Panc1 (cell line): ENCODE measurements around the gene OLAH. TPM values are rescaled to one million over a fixed set of nuclear protein-coding genes. Genes with fewer than 3 reads are reported as not detected.

Source experiments
- ATAC-seq: fragments of 200-7000 bp; cut with Tn5 transposase; 2 replicates; pipeline ENCODE4 v1.9.1; 2020; ENCODE audit warnings: mild to moderate bottlenecking, moderate library complexity
- BruUV-seq: library from RNA; stranded (reverse); fragments of 400-500 nt; replicated peaks from 2 replicates; lab custom pipeline; 2021; lab: Mats Ljungman, UMichigan
- CTCF ChIA-PET: fragments of 300-600 bp; sonication (Branson Sonifier 250); formaldehyde crosslinking; loops from one replicate; lab custom pipeline; 2022; ENCODE audit warnings: antibody characterized with exemption; lab: Charles Lee
- POLR2A ChIA-PET: fragments of 300-600 bp; sonication (Branson Sonifier 250); formaldehyde crosslinking; loops from one replicate; lab custom pipeline; 2022; ENCODE audit warnings: antibody characterized with exemption; lab: Charles Lee
- DNase-seq: peaks from one replicate; pipeline ENCODE4 v3.0.0-alpha.2; 2010; ENCODE audit warnings: low read depth, low spot score
- H3K27ac ChIP-seq: 2 replicates; pipeline ENCODE4 v1.5.1; 2011; ENCODE audit warnings: mild to moderate bottlenecking, low read length, inconsistent platforms
- H3K27me3 ChIP-seq: fragments of 200-500 bp; sonication (Bioruptor generic); 2 replicates; pipeline ENCODE4 v1.6.0; 2014; ENCODE audit warnings: low read length, inconsistent platforms; ENCODE audit not compliant: control insufficient read depth, insufficient read depth
- H3K36me3 ChIP-seq: fragments of 200-500 bp; sonication (Bioruptor generic); 2 replicates; pipeline ENCODE4 v1.5.1; 2014; ENCODE audit warnings: inconsistent platforms, mild to moderate bottlenecking, low read length, moderate library complexity; ENCODE audit not compliant: control insufficient read depth, insufficient read depth
- H3K4me1 ChIP-seq: 2 replicates; pipeline ENCODE4 v1.5.1; 2011; ENCODE audit warnings: inconsistent platforms, mild to moderate bottlenecking, low read length, moderate library complexity; ENCODE audit not compliant: control insufficient read depth, insufficient read depth
- H3K4me3 ChIP-seq, 2 experiments: 2 replicates each; pipeline ENCODE4 v1.5.1; 2011 to 2012; ENCODE audit warnings: low read depth in 2 of 2, low read length in 2 of 2, mild to moderate bottlenecking in 2 of 2, inconsistent platforms in 1 of 2, moderate library complexity in 1 of 2
- H3K9me3 ChIP-seq: fragments of 200-500 bp; sonication (Bioruptor generic); 2 replicates; pipeline ENCODE4 v1.5.1; 2014; ENCODE audit warnings: low read depth, mild to moderate bottlenecking, inconsistent platforms, low read length, moderate library complexity; ENCODE audit not compliant: control insufficient read depth, insufficient read depth
- CTCF ChIP-seq: fragments of 450-650 bp; IDR thresholded peaks from 2 replicates; pipeline ENCODE4 v1.5.1; 2017; ENCODE audit warnings: mild to moderate bottlenecking
- POLR2AphosphoS5 ChIP-seq: IDR thresholded peaks from 2 replicates; pipeline ENCODE4 v1.6.1; 2012; ENCODE audit warnings: mild to moderate bottlenecking, low read depth, low read length, moderate library complexity
- REST ChIP-seq, 2 experiments: IDR thresholded peaks; 2 replicates each; pipeline ENCODE4 v1.6.1; 2011 to 2012; ENCODE audit warnings: low read depth in 2 of 2, control low read depth in 1 of 2, low read length in 1 of 2, mild to moderate bottlenecking in 1 of 2, moderate library complexity in 1 of 2; ENCODE audit not compliant: insufficient read depth in 1 of 2
- SIN3A ChIP-seq: IDR thresholded peaks from 2 replicates; pipeline ENCODE4 v1.6.1; 2012; ENCODE audit warnings: low read depth, mild to moderate bottlenecking, low read length, moderate library complexity, borderline replicate concordance; ENCODE audit not compliant: insufficient read depth
- TCF7L2 ChIP-seq: IDR thresholded peaks from 2 replicates; pipeline ENCODE4 v1.6.1; 2011; ENCODE audit warnings: mild to moderate bottlenecking, low read depth, low read length, inconsistent platforms
- in situ Hi-C: cut with HindIII; loops from 2 replicates; pipeline ENCODE4 v1.10.0; 2016; ENCODE audit warnings: low sequenced_read_pairs, low pct_unique_long_range_greater_than_20kb
- intact Hi-C: fragments of 100-400 bp; cut with micrococcal nuclease; formaldehyde crosslinking; loops from one replicate; pipeline ENCODE4 v1.10.0; 2022; ENCODE audit not compliant: unreplicated experiment
- total RNA-seq: library from RNA; stranded (reverse); gene quantifications from one replicate; pipeline ENCODE4 v1.2.1, GENCODE V29; 2021; ENCODE audit not compliant: unreplicated experiment

OLAH gene
- total RNA-seq, 1 experiment from 2014 or later: not detected

DNA sequence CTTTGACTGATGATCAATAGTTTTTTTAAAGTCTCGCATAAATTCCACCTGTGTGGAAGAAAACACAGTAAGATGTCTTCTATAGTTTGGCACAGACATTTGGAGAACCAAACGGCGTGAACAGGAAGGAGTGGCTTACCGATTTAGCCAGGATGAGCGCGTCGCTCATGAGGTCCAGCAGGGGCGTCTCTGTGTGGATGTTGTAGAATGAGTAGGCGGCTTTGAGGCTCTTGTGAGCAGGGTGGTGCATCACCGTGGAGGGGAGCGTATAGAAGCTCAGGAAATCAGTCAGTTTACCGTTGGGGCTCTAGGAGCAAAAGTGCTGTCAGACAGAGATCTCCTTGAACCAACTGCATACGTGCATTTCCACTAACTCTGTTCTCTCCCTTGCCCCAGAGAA, 68.9 kb downstream of the OLAH start:
- H3K27ac ChIP-seq: no peak overlapping the region
- CTCF ChIA-PET: no interaction called here
- TF ChIP-seq TCF7L2: no peak
- no peak for TF ChIP-seq CTCF
- H3K4me1 ChIP-seq: no peaks in the 10 kb centered on the region
- no TSS peak for BruUV-seq
- H3K9me3 ChIP-seq: no peaks in the 10 kb centered on the region
- intact Hi-C loops: no loop called here
- no peak for ATAC-seq
- H3K36me3 ChIP-seq: no peaks in the 10 kb centered on the region; the same call in 1 of the 2 replicates
- H3K27me3 ChIP-seq: no peaks in the 10 kb centered on the region
- in situ Hi-C loops: no loop called here
- POLR2A ChIA-PET: no interaction called here
- no peak for DNase-seq
- H3K4me3 ChIP-seq: no peak overlapping the region

- ChIA-PET CTCF (no interaction called here), POLR2A (no interaction called here)
- Histone ChIP-seq H3K9me3 (no peaks in the 10 kb centered on the region), H3K4me3 (no peak overlapping the region), H3K27me3 (no peaks in the 10 kb centered on the region), H3K4me1 (no peaks in the 10 kb centered on the region), H3K27ac (no peak overlapping the region), H3K36me3 (no peaks in the 10 kb centered on the region; the same call in 1 of the 2 replicates)
- no TSS peak for BruUV-seq
- in situ Hi-C loops: no loop called here
- TF ChIP-seq POLR2AphosphoS5 (no peak), CTCF (no peak), SIN3A (no peak), TCF7L2 (no peak), REST (IDR thresholded peaks at IDR 0.05; ENCODE audit: insufficient read depth in 1 of 2, low read depth in 2 of 2, low read length in 1 of 2) (no peak)
- no peak for ATAC-seq
- intact Hi-C loops: no loop called here
- DNase-seq: no peak
Measured at GRCh38 chr10:15113766-15114165, 70.0 kb downstream of the OLAH start.

DNA sequence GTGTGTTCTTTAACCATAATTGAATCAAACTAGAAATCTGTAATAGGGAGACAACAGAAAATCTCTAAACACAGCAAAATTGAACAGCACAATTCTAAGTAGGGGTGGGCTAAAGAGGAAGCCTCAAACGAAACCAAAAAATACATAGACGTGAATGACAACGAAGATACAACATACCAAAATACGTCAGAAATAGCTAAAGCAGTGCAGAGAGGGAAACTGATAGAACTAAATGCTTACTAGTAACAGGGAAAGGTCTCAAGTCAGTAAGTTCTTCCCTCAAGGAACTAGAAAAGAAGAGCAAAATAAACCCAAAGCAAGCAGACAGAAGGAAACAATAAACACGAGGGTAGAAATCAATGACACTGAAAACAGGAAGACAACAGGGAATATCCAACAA, 72.5 kb downstream of the OLAH start:
- no peak for DNase-seq

More for the DNA sequence above, 72.5 kb downstream of the OLAH start:
- H3K27me3 ChIP-seq: no peaks in the 10 kb centered on the region
- ATAC-seq: no peak
- BruUV-seq: no TSS peak
- TF ChIP-seq REST (IDR thresholded peaks at IDR 0.05; ENCODE audit: insufficient read depth in 1 of 2, low read depth in 2 of 2, low read length in 1 of 2) (no peak), CTCF (no peak), POLR2AphosphoS5 (no peak), SIN3A (no peak), TCF7L2 (no peak)
- CTCF ChIA-PET: no interaction called here
- H3K9me3 ChIP-seq: no peaks in the 10 kb centered on the region
- H3K4me1 ChIP-seq: no peaks in the 10 kb centered on the region
- in situ Hi-C loops (no loop called here), intact Hi-C loops (no loop called here)
- POLR2A ChIA-PET: no interaction called here
- no peak overlapping the region for H3K4me3 ChIP-seq
- H3K36me3 ChIP-seq: no peaks in the 10 kb centered on the region; the same call in 1 of the 2 replicates
- H3K27ac ChIP-seq: no peak overlapping the region
